B cell (primary cell): Measurements from ENCODE around the gene FAF2.

Source experiments
- CTCF ChIP-seq: fragments of 200-600 bp; IDR thresholded peaks from one replicate; pipeline ENCODE4 v1.8.0; 2022; ENCODE audit warnings: antibody characterized with exemption, mild to moderate bottlenecking
- EZH2 ChIP-seq: IDR thresholded peaks from 2 replicates; pipeline ENCODE4 v1.6.1; 2012; ENCODE audit warnings: borderline replicate concordance, low read depth, mild to moderate bottlenecking, moderate library complexity, low read length; ENCODE audit not compliant: insufficient read depth, poor library complexity, severe bottlenecking

GRCh38 chr5:176436656-176437055 is 11.5 kb upstream of the FAF2 start:
- TF ChIP-seq CTCF (no peak), EZH2 (no peak)
